HG02610 (cell line): ENCODE results near the gene DISP2.

Experiments used
- ATAC-seq: cut with Tn5 transposase; IDR thresholded peaks from one replicate; pipeline ENCODE4 v1.9.1; 2021; ENCODE audit warnings: mild to moderate bottlenecking, moderate library complexity; ENCODE audit not compliant: unreplicated experiment

DISP2 gene

GRCh38 chr15:40328176-40328575 lies 29.8 kb upstream of the DISP2 start:
- ATAC-seq: no peak

- no peak for ATAC-seq
Observed at GRCh38 chr15:40328751-40329150, 29.3 kb upstream of the DISP2 start.

GRCh38 chr15:40329804-40330203 lies 28.2 kb upstream of the DISP2 start:
- ATAC-seq: no peak

GRCh38 chr15:40330368-40330836 lies 27.6 kb upstream of the DISP2 start:
- no peak for ATAC-seq

GRCh38 chr15:40331026-40331425 lies 27.0 kb upstream of the DISP2 start:
- no peak for ATAC-seq

GRCh38 chr15:40331637-40332036 lies 26.4 kb upstream of the DISP2 start:
- no peak for ATAC-seq

GRCh38 chr15:40332113-40332781 lies 25.8 kb upstream of the DISP2 start:
- ATAC-seq: no peak

- peak; percentile 37 for ATAC-seq
Observed at GRCh38 chr15:40333922-40334492, 24.0 kb upstream of the DISP2 start.

- ATAC-seq: no peak
Observed at GRCh38 chr15:40334541-40334940, 23.5 kb upstream of the DISP2 start.

- no peak for ATAC-seq
Observed at GRCh38 chr15:40334941-40335795, 22.9 kb upstream of the DISP2 start.

GRCh38 chr15:40335938-40336743 lies 21.9 kb upstream of the DISP2 start:
- ATAC-seq: no peak

- ATAC-seq: no peak
Observed at GRCh38 chr15:40336744-40337122, 21.3 kb upstream of the DISP2 start.

- no peak for ATAC-seq
Observed at GRCh38 chr15:40337597-40337996, 20.4 kb upstream of the DISP2 start.

GRCh38 chr15:40338041-40338657 lies 19.9 kb upstream of the DISP2 start:
- peak; percentile 68 for ATAC-seq

GRCh38 chr15:40338921-40339620 lies 18.9 kb upstream of the DISP2 start:
- ATAC-seq: no peak

- ATAC-seq: no peak
Observed at GRCh38 chr15:40339621-40339945, 18.4 kb upstream of the DISP2 start.

GRCh38 chr15:40340038-40340739 lies 17.8 kb upstream of the DISP2 start:
- no peak for ATAC-seq

- ATAC-seq: no peak
Observed at GRCh38 chr15:40340740-40341400, 17.1 kb upstream of the DISP2 start, which contains the start of gene CCDC9B. Gene CCDC9B, minus strand, starts transcription at chr15:40340939. Its CDS starts 120 bp downstream, at chr15:40340819.
